Glutamatergic neuron (in vitro differentiated cells): ENCODE data around the gene IL20RA. TPM values are rescaled to one million over a fixed set of nuclear protein-coding genes. Genes with fewer than 3 reads are reported as not detected.

Experiments
- DNase-seq: peaks from one replicate; pipeline ENCODE4 v3.0.0; 2022
- H3K27ac Mint-ChIP-seq: one replicate; pipeline ENCODE4 v1.8.0; 2020; ENCODE audit warnings: mild to moderate bottlenecking, mixed read lengths, inconsistent platforms; ENCODE audit not compliant: unreplicated experiment
- H3K27me3 Mint-ChIP-seq: one replicate; pipeline ENCODE4 v1.8.0; 2020; ENCODE audit warnings: mild to moderate bottlenecking, moderate library complexity, mixed read lengths, inconsistent platforms; ENCODE audit not compliant: unreplicated experiment
- H3K36me3 Mint-ChIP-seq: one replicate; pipeline ENCODE4 v1.8.0; 2020; ENCODE audit warnings: mild to moderate bottlenecking, mixed read lengths, inconsistent platforms; ENCODE audit not compliant: unreplicated experiment
- H3K4me1 Mint-ChIP-seq: one replicate; pipeline ENCODE4 v1.8.0; 2020; ENCODE audit warnings: mild to moderate bottlenecking, low read depth, mixed read lengths, inconsistent platforms; ENCODE audit not compliant: unreplicated experiment
- H3K4me3 Mint-ChIP-seq: one replicate; pipeline ENCODE4 v1.8.0; 2020; ENCODE audit warnings: mild to moderate bottlenecking, mixed read lengths, inconsistent platforms; ENCODE audit not compliant: unreplicated experiment
- H3K9me3 Mint-ChIP-seq: one replicate; pipeline ENCODE4 v1.8.0; 2020; ENCODE audit warnings: mild to moderate bottlenecking, moderate library complexity, mixed read lengths, inconsistent platforms; ENCODE audit not compliant: unreplicated experiment
- total RNA-seq: library from RNA; stranded (reverse); fragmentation: NEBNext Ultra II Directional; extraction: Animal tissue kit (Norgen Biotek cat#: 25700); gene quantifications from one replicate; pipeline ENCODE4 v1.2.1, GENCODE V29; 2021; ENCODE audit not compliant: unreplicated experiment
- TF ChIP-seq, protein P1 (sequence below): fragments of 200-600 bp; sonication (generic); IDR thresholded peaks from one replicate; pipeline ENCODE4 v1.5.0; 2021; ENCODE audit not compliant: partially characterized antibody, unreplicated experiment

The IL20RA gene
- total RNA-seq, 1 donor from 2014 or later, result not detected

DNA sequence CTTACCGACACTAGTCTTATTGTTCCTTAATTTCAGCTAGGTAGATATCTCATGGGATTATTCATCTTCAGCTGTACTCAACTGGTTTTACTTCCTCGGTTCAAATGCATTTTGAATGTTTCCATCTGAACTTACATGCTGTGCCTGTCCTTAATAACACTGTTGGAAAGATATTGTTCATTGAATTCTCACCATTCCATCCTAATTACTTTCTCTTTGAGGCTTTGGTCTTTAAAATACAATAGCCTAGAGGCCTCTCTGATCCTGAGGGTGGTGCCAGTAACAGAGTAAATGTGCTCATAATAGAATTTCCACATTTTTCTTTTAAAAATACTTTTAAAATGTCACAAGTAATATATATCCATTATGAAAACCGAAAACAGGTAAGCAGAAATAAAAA is 54.0 kb downstream of the IL20RA start:
- Mint-ChIP-seq H3K4me3 (peak overlapping the region; percentile 80), H3K4me1 (peaks cover 20% of the 10 kb centered on the region)
- no peak for DNase-seq

DNA sequence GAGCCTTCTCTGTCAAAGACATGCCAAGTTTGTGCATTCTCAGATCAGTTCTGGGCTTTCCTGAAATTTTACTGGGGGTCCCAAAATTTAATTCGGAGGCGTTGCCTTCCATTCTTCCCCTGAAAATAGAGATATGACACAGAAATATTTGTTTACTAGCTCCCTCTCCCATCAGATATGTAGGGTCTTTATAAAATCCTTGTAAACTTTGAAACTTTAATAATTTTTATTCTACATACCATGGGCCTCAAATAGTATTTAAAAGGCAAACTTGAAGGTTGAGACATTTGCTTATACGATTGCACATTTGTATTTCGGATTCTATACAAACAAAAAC is 54.6 kb downstream of the IL20RA start:
- TF ChIP-seq, protein P1, sequence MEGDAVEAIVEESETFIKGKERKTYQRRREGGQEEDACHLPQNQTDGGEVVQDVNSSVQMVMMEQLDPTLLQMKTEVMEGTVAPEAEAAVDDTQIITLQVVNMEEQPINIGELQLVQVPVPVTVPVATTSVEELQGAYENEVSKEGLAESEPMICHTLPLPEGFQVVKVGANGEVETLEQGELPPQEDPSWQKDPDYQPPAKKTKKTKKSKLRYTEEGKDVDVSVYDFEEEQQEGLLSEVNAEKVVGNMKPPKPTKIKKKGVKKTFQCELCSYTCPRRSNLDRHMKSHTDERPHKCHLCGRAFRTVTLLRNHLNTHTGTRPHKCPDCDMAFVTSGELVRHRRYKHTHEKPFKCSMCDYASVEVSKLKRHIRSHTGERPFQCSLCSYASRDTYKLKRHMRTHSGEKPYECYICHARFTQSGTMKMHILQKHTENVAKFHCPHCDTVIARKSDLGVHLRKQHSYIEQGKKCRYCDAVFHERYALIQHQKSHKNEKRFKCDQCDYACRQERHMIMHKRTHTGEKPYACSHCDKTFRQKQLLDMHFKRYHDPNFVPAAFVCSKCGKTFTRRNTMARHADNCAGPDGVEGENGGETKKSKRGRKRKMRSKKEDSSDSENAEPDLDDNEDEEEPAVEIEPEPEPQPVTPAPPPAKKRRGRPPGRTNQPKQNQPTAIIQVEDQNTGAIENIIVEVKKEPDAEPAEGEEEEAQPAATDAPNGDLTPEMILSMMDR, result no peak
- Mint-ChIP-seq H3K27me3 (peaks cover 3% of the 10 kb centered on the region), H3K9me3 (peaks cover 2% of the 10 kb centered on the region), H3K36me3 (no peaks in the 10 kb centered on the region), H3K27ac (no peak overlapping the region), H3K4me3 (peak overlapping the region; percentile 80), H3K4me1 (peaks cover 20% of the 10 kb centered on the region)
- DNase-seq, result no peak

More for the DNA sequence above, 54.0 kb downstream of the IL20RA start:
- H3K9me3 Mint-ChIP-seq, result peaks cover 2% of the 10 kb centered on the region
- TF ChIP-seq, protein P1, result no peak
- H3K36me3 Mint-ChIP-seq, result no peaks in the 10 kb centered on the region
- peaks cover 3% of the 10 kb centered on the region for H3K27me3 Mint-ChIP-seq
- H3K27ac Mint-ChIP-seq, result no peak overlapping the region

DNA sequence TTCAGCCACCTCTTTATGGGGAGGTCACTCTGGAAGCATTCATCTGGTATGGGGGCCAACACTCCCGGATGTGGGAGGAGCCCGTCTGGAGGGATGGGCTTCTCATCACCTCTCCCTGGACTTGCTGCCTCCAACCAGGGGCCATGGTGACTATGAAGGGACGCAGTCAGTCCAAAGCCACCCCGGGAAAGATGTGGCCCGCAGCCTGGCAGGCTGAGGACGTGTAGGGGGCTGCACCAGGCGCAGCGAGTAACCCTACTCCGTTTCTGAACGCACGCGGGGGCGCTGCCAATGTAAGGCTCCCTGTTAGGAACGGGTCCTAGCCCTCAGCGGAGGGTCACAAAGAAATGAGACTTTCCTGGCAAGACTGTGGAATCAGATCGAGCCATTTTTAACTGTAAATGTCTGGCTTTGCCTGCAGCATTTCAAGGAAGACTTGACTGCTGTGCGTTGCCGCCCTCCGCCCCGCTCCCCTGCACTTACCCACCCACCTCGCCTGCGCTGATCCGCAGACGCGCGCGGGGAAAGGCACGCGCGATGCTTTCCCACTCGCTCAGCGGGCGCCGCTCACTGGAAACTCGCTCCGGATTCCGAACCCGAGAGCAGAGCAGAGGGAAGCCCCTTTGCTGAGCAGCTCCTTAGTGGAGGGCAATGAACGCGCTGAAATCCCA is 55.1 kb downstream of the IL20RA start:
- Mint-ChIP-seq H3K4me3 (peak overlapping the region; percentile 80), H3K4me1 (peaks cover 20% of the 10 kb centered on the region), H3K27ac (peak overlapping the region; percentile 46), H3K27me3 (peaks cover 3% of the 10 kb centered on the region), H3K9me3 (peaks cover 2% of the 10 kb centered on the region), H3K36me3 (no peaks in the 10 kb centered on the region)
- TF ChIP-seq, protein P1, result no peak
- DNase-seq, result peak; percentile 51

DNA sequence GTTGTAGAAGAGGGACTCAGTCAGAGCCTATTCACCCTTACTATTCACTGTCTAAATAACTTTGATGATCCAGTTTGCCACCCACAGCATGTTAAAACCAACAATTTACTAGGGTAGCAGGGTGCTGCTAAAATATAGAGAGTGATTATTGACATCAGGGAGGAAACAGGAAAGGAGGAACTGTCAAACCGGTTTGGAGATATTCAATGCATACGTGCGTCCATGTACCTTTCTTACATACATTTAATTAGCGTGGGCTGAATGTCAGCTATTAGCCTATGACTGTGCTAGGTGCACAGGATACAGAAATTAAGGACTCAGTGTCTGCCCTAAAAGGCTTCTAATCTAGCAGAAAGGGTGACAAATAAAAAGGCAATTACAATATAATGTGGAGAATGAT is 57.2 kb downstream of the IL20RA start:
- Mint-ChIP-seq H3K4me3 (no peak overlapping the region), H3K4me1 (peaks cover 28% of the 10 kb centered on the region), H3K27ac (no peak overlapping the region), H3K36me3 (no peaks in the 10 kb centered on the region), H3K27me3 (peaks cover 6% of the 10 kb centered on the region), H3K9me3 (peaks cover 2% of the 10 kb centered on the region)
- TF ChIP-seq, protein P1, result no peak
- no peak for DNase-seq

DNA sequence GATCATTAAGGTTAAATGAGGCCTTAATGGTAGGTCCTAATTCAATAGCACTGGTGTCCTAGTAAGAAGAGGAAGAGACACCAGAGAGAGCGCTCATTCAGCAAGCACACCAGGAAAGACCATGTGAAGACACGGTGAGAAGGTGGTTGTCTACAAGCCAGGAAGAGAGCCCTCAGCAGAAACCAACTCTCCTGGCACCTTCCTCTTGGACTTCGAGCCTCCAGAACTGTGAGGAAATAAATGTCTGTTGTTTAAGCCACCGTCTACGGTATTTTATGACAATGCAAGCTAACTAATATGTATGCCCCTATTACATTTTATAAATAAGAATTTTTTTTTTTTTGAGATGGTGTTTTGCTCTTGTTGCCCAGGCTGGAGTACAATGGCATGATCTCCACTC is 59.3 kb downstream of the IL20RA start:
- peaks cover 6% of the 10 kb centered on the region for H3K27me3 Mint-ChIP-seq
- TF ChIP-seq, protein P1, result no peak
- DNase-seq, result no peak
- peaks cover 25% of the 10 kb centered on the region for H3K4me1 Mint-ChIP-seq
- no peaks in the 10 kb centered on the region for H3K36me3 Mint-ChIP-seq
- H3K9me3 Mint-ChIP-seq, result peaks cover 2% of the 10 kb centered on the region
- H3K4me3 Mint-ChIP-seq, result no peak overlapping the region
- H3K27ac Mint-ChIP-seq, result no peak overlapping the region
